H1 (cell line): ENCODE results near the gene METTL9. TPM values are rescaled to one million over a fixed set of nuclear protein-coding genes. Genes with fewer than 3 reads are reported as not detected.
"Not testable (repeated sequence)": the region's sequence is repeated elsewhere in the genome, so short reads cannot be mapped to it uniquely, and the experiment has no call there.

ENCODE experiments used
- CTCF ChIA-PET: fragments of 300-600 bp; sonication (Branson Sonifier 250); formaldehyde crosslinking; loops from one replicate; lab custom pipeline; 2021; ENCODE audit not compliant: partially characterized antibody; lab: Charles Lee
- POLR2A ChIA-PET: fragments of 300-600 bp; sonication (Branson Sonifier 250); formaldehyde crosslinking; loops from one replicate; lab custom pipeline; 2021; ENCODE audit warnings: inconsistent platforms; ENCODE audit not compliant: partially characterized antibody; lab: Charles Lee
- DNase-seq, 2 experiments: peaks; one replicate each; pipeline versions ENCODE4 v3.0.0 to v3.0.0-alpha.2; 2010 to 2022; ENCODE audit warnings: low spot score in 2 of 2, low read depth in 1 of 2, mixed read lengths in 1 of 2
- FAIRE-seq: peaks from 2 replicates; lab custom pipeline; 2011; peaks lifted over from hg19 to GRCh38; lab: Jason Lieb, UNC
- H2AFZ ChIP-seq: 2 replicates; pipeline ENCODE4 v1.8.1; 2012; ENCODE audit warnings: low read length, inconsistent platforms
- H2AK5ac ChIP-seq: 2 replicates; pipeline ENCODE4 v1.6.1; 2013; ENCODE audit warnings: low read depth, low read length
- H2BK120ac ChIP-seq: replicated peaks from 2 replicates; pipeline ENCODE3; 2013; ENCODE audit warnings: low read depth, low read length, inconsistent platforms
- H2BK12ac ChIP-seq: 2 replicates; pipeline ENCODE4 v1.6.1; 2013; ENCODE audit warnings: low read depth, low read length
- H2BK15ac ChIP-seq: 2 replicates; pipeline ENCODE4 v1.6.1; 2013; ENCODE audit warnings: low read length
- H2BK20ac ChIP-seq: 2 replicates; pipeline ENCODE4 v1.6.1; 2013; ENCODE audit warnings: low read length
- H2BK5ac ChIP-seq: 2 replicates; pipeline ENCODE4 v1.6.1; 2013; ENCODE audit warnings: low read depth, low read length
- H3K14ac ChIP-seq: 2 replicates; pipeline ENCODE4 v1.6.1; 2013; ENCODE audit warnings: inconsistent platforms; ENCODE audit not compliant: insufficient read length
- H3K18ac ChIP-seq: 2 replicates; pipeline ENCODE4 v1.6.1; 2013; ENCODE audit warnings: low read length; ENCODE audit errors: extremely low read depth
- H3K23ac ChIP-seq: 2 replicates; pipeline ENCODE4 v1.6.1; 2013; ENCODE audit warnings: inconsistent platforms; ENCODE audit not compliant: insufficient read length
- H3K23me2 ChIP-seq: 2 replicates; pipeline ENCODE4 v1.6.1; 2013; ENCODE audit warnings: low read depth, low read length
- H3K27ac ChIP-seq: 2 replicates; pipeline ENCODE4 v1.6.1; 2011; ENCODE audit warnings: low read depth, low read length, inconsistent platforms
- H3K27me3 ChIP-seq, 4 experiments: replicated peaks in 1 of 4; 1 replicate in 1 of 4; 2 replicates in 3 of 4; pipeline versions ENCODE4 v1.6.1 to v1.8.1; 2011 to 2013; ENCODE audit warnings: low read length in 3 of 4, mild to moderate bottlenecking in 3 of 4, inconsistent platforms in 2 of 4, mixed read lengths in 2 of 4, moderate library complexity in 1 of 4; ENCODE audit not compliant: control insufficient read depth in 3 of 4, insufficient read depth in 3 of 4; ENCODE audit errors: extremely low read depth in 1 of 4
- H3K36me3 ChIP-seq, 4 experiments: 2 replicates each; pipeline versions ENCODE4 v1.6.1 to v1.8.1; 2011 to 2013; ENCODE audit warnings: mild to moderate bottlenecking in 4 of 4, low read length in 3 of 4, moderate library complexity in 2 of 4, control low read depth in 1 of 4, inconsistent platforms in 1 of 4; ENCODE audit not compliant: insufficient read depth in 4 of 4, control insufficient read depth in 2 of 4
- H3K4ac ChIP-seq: replicated peaks from 2 replicates; pipeline ENCODE3; 2013; ENCODE audit warnings: low read length, low read depth, mixed read lengths, inconsistent platforms; ENCODE audit not compliant: insufficient read length
- H3K4me1 ChIP-seq, 4 experiments: replicated peaks in 1 of 4; 1 replicate in 1 of 4; 2 replicates in 3 of 4; pipeline versions ENCODE4 v1.6.1 to v1.8.1; 2011 to 2013; ENCODE audit warnings: low read length in 3 of 4, inconsistent platforms in 2 of 4, mixed read lengths in 1 of 4; ENCODE audit not compliant: insufficient read depth in 4 of 4, control insufficient read depth in 3 of 4
- H3K4me2 ChIP-seq, 2 experiments: 2 replicates each; pipeline versions ENCODE4 v1.6.1 to v1.8.1; 2011 to 2013; ENCODE audit warnings: low read depth in 2 of 2, low read length in 2 of 2, control low read depth in 1 of 2, inconsistent platforms in 1 of 2, mild to moderate bottlenecking in 1 of 2; ENCODE audit not compliant: insufficient read depth in 1 of 2
- H3K4me3 ChIP-seq, 4 experiments: fragments of 200-600, 300-600 bp in 1 of 4; sonication (generic), shearing (Covaris generic), sonication (Bioruptor Twin) in 1 of 4; 2 replicates each; pipeline versions ENCODE4 v1.5.1 to v1.8.1; 2011 to 2016; ENCODE audit warnings: low read length in 4 of 4, low read depth in 3 of 4, control low read depth in 2 of 4, inconsistent platforms in 2 of 4, mild to moderate bottlenecking in 2 of 4, mixed read lengths in 1 of 4, moderate library complexity in 1 of 4; ENCODE audit not compliant: insufficient read depth in 2 of 4; ENCODE audit errors: extremely low read depth in 1 of 4
- H3K56ac ChIP-seq: replicated peaks from 2 replicates; pipeline ENCODE3; 2013; ENCODE audit warnings: low read depth, mild to moderate bottlenecking, mixed read lengths, low read length, inconsistent platforms; ENCODE audit not compliant: insufficient read length
- H3K79me1 ChIP-seq: 2 replicates; pipeline ENCODE4 v1.6.1; 2013; ENCODE audit warnings: low read depth, low read length, control low read depth
- H3K79me2 ChIP-seq, 2 experiments: 2 replicates each; pipeline versions ENCODE4 v1.6.1 to v1.8.1; 2012 to 2013; ENCODE audit warnings: low read length in 2 of 2, mild to moderate bottlenecking in 2 of 2, inconsistent platforms in 1 of 2; ENCODE audit not compliant: insufficient read depth in 2 of 2, control insufficient read depth in 1 of 2
- H3K9ac ChIP-seq, 4 experiments: replicated peaks in 1 of 4; 1 replicate in 1 of 4; 2 replicates in 3 of 4; pipeline versions ENCODE4 v1.6.1 to v1.8.1; 2011 to 2013; ENCODE audit warnings: low read depth in 3 of 4, low read length in 3 of 4, control low read depth in 2 of 4, mild to moderate bottlenecking in 2 of 4, moderate library complexity in 2 of 4, inconsistent platforms in 1 of 4; ENCODE audit errors: extremely low read depth in 1 of 4
- H3K9me3 ChIP-seq, 2 experiments: 2 replicates each; pipeline versions ENCODE4 v1.6.1 to v1.8.1; 2012 to 2013; ENCODE audit warnings: mild to moderate bottlenecking in 2 of 2, moderate library complexity in 2 of 2, control low read depth in 1 of 2, inconsistent platforms in 1 of 2, low read depth in 1 of 2, low read length in 1 of 2, mixed read lengths in 1 of 2; ENCODE audit not compliant: insufficient read depth in 2 of 2
- H4K20me1 ChIP-seq, 2 experiments: replicated peaks in 1 of 2; 2 replicates each; pipeline versions ENCODE3 to v1.8.1; 2011 to 2013; ENCODE audit warnings: inconsistent platforms in 2 of 2, low read length in 2 of 2, mild to moderate bottlenecking in 1 of 2; ENCODE audit not compliant: insufficient read depth in 2 of 2, control insufficient read depth in 1 of 2
- H4K5ac ChIP-seq: 2 replicates; pipeline ENCODE4 v1.6.1; 2013; ENCODE audit warnings: low read length, low read depth, mixed read lengths, inconsistent platforms; ENCODE audit not compliant: insufficient read length
- H4K8ac ChIP-seq: 2 replicates; pipeline ENCODE4 v1.8.0; 2013; ENCODE audit warnings: mild to moderate bottlenecking, moderate library complexity, low read length, inconsistent platforms; ENCODE audit not compliant: insufficient read depth; ENCODE audit errors: extremely low read depth
- H4K91ac ChIP-seq: replicated peaks from 2 replicates; pipeline ENCODE3; 2013; ENCODE audit warnings: low read length, mixed read lengths, inconsistent platforms; ENCODE audit not compliant: insufficient read length
- SAP30 ChIP-seq: fragments of 300-600 bp; sonication (generic); IDR thresholded peaks from 2 replicates; pipeline ENCODE4 v1.7.1; 2012; ENCODE audit warnings: low read length, moderate library complexity, mild to moderate bottlenecking, inconsistent platforms; ENCODE audit not compliant: insufficient read depth, insufficient replicate concordance
- SUZ12 ChIP-seq: fragments of 200-600 bp; sonication (generic); IDR thresholded peaks from 2 replicates; pipeline ENCODE4 v1.6.1; 2012; ENCODE audit warnings: mild to moderate bottlenecking, inconsistent platforms, low read length, moderate library complexity, mixed read lengths
- WGBS, 2 experiments: shearing (Covaris generic) in 1 of 2; methylation state at CpG; one replicate each; pipeline versions ENCODE4 v1.1.6 to v1.1.7; 2013 to 2015; ENCODE audit warnings: low lambda C conversion rate in 2 of 2, mixed read lengths in 2 of 2, inconsistent platforms in 1 of 2, low coverage in 1 of 2, missing lambda C conversion rate in 1 of 2; ENCODE audit not compliant: insufficient replicate concordance in 2 of 2, insufficient coverage in 1 of 2, insufficient read length in 1 of 2; ENCODE audit errors: extremely low coverage in 1 of 2, missing lambda C conversion rate in 1 of 2; 5-methylcytosine and 5-hydroxymethylcytosine counted together
- polyA plus RNA-seq, 7 experiments: library from polyadenylated mRNA; depleted of rRNA in 3 of 7; stranded (reverse) in 5 of 7; unstranded in 2 of 7; fragments of >200 nt in 5 of 7; fragments of 200-250 nt in 2 of 7; gene quantifications; 1 replicate in 5 of 7; 2 replicates in 1 of 7; 4 replicates in 1 of 7; pipeline versions ENCODE4 v1.2.1 to v1.2.3, GENCODE V29; 2011 to 2013; ENCODE audit warnings: missing spikeins in 2 of 7, mixed read lengths in 2 of 7
- total RNA-seq: library from RNA; stranded (reverse); fragmentation: NEBNext Ultra II Directional; extraction: Animal tissue kit (Norgen Biotek cat#: 25700); gene quantifications from 2 replicates; pipeline ENCODE4 v1.2.1, GENCODE V29; 2021

METTL9 gene
- total and polyA plus RNA-seq, 2 of the 8 experiments (the other 6 are each of a cell fraction or from before 2014, with no cell fraction given): 45.4 to 112 TPM

DNA sequence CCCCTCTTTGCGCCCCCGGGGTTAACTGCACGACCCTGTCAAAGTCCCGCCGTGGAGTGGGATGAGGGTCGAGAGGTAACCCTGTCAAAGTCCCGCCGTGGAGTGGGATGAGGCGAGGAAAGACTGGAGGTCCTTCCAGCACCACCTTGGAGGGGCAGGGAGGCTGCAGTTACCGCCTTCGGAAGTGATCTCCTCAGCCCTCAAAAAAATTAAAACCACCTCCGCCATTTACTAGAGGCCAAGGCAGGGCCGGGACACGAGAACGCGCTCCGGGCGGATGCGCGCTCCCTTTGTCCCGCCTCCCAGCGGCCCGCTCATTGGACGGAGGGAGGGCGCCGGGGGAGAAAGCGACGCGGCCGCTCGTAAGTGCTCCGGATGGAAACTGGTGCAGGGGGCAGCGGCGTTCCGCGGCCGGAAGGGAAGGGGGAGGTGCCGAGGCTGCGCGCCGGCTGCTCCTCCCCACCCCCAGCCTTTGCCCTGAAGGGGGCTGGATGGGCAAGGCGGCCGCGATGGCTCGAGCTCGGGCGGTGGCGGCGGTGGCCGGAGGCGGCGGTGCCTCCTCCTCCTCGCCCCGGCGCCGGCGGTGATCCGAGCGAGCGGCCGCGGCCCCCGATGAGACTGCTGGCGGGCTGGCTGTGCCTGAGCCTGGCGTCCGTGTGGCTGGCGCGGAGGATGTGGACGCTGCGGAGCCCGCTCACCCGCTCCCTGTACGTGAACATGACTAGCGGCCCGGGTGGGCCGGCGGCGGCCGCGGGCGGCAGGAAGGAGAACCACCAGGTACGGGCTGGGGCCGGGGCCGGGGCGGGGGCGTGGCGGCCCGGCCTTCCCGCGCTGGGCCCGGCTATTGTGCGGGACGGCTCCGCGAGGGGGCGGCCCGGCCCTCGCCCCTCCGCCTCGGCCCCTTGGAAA, at the start of gene METTL9 (continued):
- TF ChIP-seq SUZ12: no peak
- TF ChIP-seq SAP30: no peak

- H2BK12ac ChIP-seq, H3K9me3 ChIP-seq, H3K4me2 ChIP-seq, H3K27ac ChIP-seq, H3K18ac ChIP-seq, H3K79me2 ChIP-seq, H2AK5ac ChIP-seq, FAIRE-seq, DNase-seq, H3K4me1 ChIP-seq, H3K4ac ChIP-seq, H2BK5ac ChIP-seq, H3K36me3 ChIP-seq, H3K4me3 ChIP-seq, H3K27me3 ChIP-seq, H2BK15ac ChIP-seq, H4K8ac ChIP-seq, H3K23me2 ChIP-seq, H4K20me1 ChIP-seq, H3K23ac ChIP-seq, H3K56ac ChIP-seq, CTCF ChIA-PET, H4K5ac ChIP-seq, H2BK120ac ChIP-seq, H4K91ac ChIP-seq, POLR2A ChIA-PET, H3K79me1 ChIP-seq, H2BK20ac ChIP-seq, H3K14ac ChIP-seq: not testable (repeated sequence)
- WGBS, 2 experiments: 88% methylated on average over 17 of the region's 17 CpGs; no CpG with 5 or more reads in 1 of the 2 experiments
- Histone ChIP-seq H2AFZ (0 out of 2 replicates have a peak overlapping the region, but pooled peaks have one; percentile 62), H3K9ac (peak overlapping the region in 1 of 4 experiments; percentile 36; a peak in 1 of 7 replicates)
These were observed 49.4 kb upstream of the METTL9 start for GRCh38 chr16:21549975-21550374.
